Memory B cell (primary cell): Measurements from ENCODE around the gene HMX2.

Source experiments
- ATAC-seq: fragments of 150-1000 bp; cut with Tn5 transposase; 2 replicates; pipeline ENCODE4 v1.10.0; 2021; ENCODE audit warnings: low read depth, mild to moderate bottlenecking, moderate library complexity
- DNase-seq, 2 donors: peaks; one replicate each; pipeline ENCODE4 v3.0.0; 2022; ENCODE audit warnings: low spot score in 2 of 2
- H3K27ac Mint-ChIP-seq: one replicate; pipeline ENCODE4 v1.8.0; 2022; ENCODE audit warnings: mild to moderate bottlenecking, moderate library complexity, mixed read lengths
- H3K27me3 Mint-ChIP-seq: one replicate; pipeline ENCODE4 v1.8.0; 2022; ENCODE audit warnings: mixed read lengths
- H3K36me3 Mint-ChIP-seq: one replicate; pipeline ENCODE4 v1.8.0; 2022; ENCODE audit warnings: mild to moderate bottlenecking, mixed read lengths
- H3K4me1 Mint-ChIP-seq: one replicate; pipeline ENCODE4 v1.8.0; 2022; ENCODE audit warnings: mixed read lengths
- H3K4me3 Mint-ChIP-seq: one replicate; pipeline ENCODE4 v1.8.0; 2022; ENCODE audit warnings: mild to moderate bottlenecking, moderate library complexity, mixed read lengths
- H3K9me3 Mint-ChIP-seq: one replicate; pipeline ENCODE4 v1.8.0; 2022; ENCODE audit warnings: mixed read lengths

HMX2 gene

DNA sequence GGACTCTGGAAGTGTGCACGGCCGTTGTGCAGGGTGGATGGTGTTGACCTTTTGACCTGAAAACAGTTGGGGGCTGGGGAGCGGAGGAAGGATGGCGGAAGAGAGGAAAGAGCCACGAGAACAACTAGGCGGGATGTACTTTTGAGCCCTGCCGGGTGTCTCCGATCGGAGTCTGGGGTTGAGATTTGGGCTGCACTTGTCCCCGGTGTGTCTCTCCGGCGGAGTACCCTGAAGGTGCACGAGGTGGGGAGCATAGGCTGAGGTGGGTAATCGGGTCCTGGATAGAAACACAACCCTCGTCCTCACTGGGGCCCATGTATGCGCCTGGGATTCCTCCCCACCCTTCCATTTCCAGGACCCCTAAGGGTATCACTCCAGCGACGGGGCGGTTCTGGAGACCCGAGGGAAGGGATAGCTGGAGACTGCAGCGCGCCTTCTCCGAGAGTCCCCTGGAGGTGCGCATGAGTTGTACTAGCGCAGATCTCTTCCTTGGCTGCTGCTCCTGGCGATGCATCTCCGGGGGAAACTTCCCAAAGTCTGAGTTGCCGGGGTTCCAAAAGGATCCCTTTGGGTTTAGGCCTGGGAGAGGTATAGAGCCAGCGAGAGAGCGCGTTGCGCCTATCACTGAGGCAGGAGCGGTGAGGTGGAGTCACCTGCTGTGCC lies 4.6 kb upstream of the HMX2 start:
- no peaks in the 10 kb centered on the region for H3K9me3 Mint-ChIP-seq
- H3K36me3 Mint-ChIP-seq: no peaks in the 10 kb centered on the region
- peaks cover 25% of the 10 kb centered on the region for H3K27me3 Mint-ChIP-seq
- peak overlapping the region; percentile 31 for H3K27ac Mint-ChIP-seq
- no peak overlapping the region for H3K4me3 Mint-ChIP-seq
- ATAC-seq (no peak), DNase-seq (no peak)
- peaks cover 5% of the 10 kb centered on the region for H3K4me1 Mint-ChIP-seq

DNA sequence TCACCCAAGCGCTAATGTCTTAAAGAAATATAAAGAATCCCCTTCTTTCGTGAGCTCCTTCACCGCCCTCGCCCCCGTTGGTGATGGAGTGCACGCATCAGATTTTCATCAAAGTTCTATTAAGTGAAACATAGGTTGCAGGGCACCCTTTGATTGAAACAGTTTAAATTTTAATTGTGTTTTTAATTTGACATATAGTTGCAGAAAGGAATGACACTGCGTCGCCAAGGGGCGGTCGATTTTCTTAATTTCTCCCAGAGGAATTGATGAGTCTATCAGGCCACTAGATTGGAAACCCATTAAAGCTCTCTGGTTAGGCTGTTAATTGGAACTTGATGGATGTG lies 4.1 kb upstream of the HMX2 start:
- no peak for DNase-seq
- Mint-ChIP-seq H3K27ac (no peak overlapping the region), H3K27me3 (peaks cover 25% of the 10 kb centered on the region), H3K36me3 (no peaks in the 10 kb centered on the region), H3K9me3 (no peaks in the 10 kb centered on the region), H3K4me3 (no peak overlapping the region), H3K4me1 (peaks cover 6% of the 10 kb centered on the region)
- ATAC-seq: no peak

DNA sequence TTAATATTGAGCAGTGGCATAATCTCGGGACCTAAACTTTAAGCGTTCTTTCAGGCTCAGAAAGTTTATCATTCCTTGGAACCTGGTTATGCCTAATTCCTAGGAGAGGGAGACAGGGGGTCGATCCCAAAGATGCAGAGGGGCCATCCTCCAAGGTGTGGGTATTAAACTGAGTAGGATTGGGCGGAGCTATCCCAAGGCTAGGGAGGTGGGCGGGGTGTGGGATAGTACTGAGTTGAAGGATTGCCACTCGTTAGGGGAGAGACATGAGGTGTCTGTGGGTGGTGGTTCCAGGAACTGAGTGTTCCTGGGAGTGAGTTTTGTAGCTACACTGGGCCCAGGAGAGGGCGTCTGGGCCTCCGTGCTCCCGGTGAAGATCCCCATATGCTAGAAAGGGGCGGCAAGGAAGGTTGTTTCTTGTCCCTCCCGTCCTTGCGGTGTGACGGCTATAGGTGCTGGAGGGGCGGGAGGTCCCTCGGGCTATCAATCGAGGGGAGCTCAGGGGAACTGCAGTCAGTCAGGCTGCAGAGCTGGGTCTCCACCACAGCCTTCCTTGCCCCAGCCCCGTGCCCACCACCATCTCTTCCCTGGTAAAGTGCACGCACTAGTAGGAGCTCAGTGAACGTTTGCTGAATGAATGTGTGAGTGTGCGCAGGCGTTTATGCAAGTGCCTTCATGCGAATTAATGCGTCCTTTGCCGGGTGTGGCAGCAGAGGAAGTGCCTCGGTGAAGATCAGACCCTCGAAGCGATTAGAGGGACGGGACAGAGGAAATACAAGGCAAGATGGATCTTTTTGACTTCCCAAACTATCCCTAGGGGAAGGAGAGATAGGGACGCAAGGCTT lies 3.0 kb upstream of the HMX2 start:
- no peak for ATAC-seq
- peak overlapping the region; percentile 42 for H3K27ac Mint-ChIP-seq
- H3K4me3 Mint-ChIP-seq: no peak overlapping the region
- H3K36me3 Mint-ChIP-seq: peaks cover 3% of the 10 kb centered on the region
- no peaks in the 10 kb centered on the region for H3K9me3 Mint-ChIP-seq
- peak in 1 of 2 donors; percentile 17 for DNase-seq
- peaks cover 11% of the 10 kb centered on the region for H3K4me1 Mint-ChIP-seq
- H3K27me3 Mint-ChIP-seq: peaks cover 30% of the 10 kb centered on the region

DNA sequence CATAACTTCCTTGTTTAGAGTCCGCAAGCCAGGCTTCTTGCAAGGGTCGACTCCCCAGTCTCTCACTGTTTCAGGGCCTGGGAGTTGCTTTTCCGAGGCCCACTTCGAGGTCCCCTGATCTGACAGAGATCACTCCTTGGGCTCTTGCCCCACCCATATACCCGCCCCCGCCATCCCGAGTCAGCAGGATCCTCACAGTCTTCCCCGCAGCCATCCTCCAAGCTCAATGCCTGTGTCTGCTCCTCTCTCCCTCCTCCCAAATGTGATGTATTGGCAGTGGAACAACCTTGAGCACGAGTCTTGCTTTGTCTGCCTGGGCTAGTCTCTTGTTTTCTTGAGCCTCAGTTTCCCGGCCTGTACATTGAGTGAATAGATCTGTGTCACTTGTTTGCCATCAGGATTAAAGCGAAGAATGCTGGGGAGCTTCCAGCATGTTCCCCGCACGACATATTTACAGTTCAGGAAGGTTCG lies 2.4 kb upstream of the HMX2 start:
- no peak overlapping the region for H3K4me3 Mint-ChIP-seq
- peaks cover 32% of the 10 kb centered on the region for H3K27me3 Mint-ChIP-seq
- DNase-seq (no peak), ATAC-seq (no peak)
- no peaks in the 10 kb centered on the region for H3K9me3 Mint-ChIP-seq
- peaks cover 3% of the 10 kb centered on the region for H3K36me3 Mint-ChIP-seq
- H3K4me1 Mint-ChIP-seq: peaks cover 11% of the 10 kb centered on the region
- H3K27ac Mint-ChIP-seq: peak overlapping the region; percentile 42

DNA sequence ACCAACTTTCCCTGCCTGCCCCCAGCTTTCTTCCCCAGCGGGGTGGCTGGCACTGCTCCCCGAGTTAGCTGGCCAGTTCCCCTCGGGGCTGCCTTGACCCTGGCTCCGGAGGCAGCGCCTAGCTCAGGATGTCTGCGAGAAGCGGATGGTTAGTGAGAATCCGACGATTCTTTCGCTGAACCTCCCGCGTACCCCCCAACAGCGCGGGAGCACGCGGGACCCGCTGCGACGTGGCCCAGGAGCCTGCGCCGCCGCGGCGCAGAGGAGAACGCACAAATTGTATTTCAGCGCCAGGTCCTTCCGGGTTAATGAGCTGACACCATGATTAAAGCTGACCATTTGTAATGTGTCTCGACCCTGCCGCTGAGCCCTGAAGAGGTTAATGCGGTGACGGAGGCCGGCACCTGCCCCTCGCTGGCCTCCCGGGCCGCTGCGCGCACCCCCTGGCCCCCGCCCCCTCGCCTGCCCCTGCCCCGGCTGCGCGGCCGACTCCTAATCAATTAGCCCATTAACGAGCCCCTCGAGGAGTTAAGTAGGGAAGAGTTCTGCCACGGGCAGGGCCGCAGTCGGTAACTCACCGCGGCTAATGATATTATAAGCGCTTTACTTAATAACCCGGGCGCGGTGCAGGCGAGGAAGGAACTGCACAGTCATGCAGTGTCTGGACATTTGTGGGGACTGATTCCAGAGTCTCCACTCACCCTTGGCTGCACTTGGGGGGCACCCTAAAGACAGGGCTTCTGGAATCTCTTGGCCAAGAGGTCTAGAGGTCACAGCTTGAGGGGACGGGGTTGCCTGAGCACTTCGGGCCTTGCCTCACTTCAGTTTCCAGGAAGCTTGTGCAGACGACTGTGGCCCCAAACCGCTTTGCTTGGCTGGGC lies 1.7 kb upstream of the HMX2 start:
- no peak overlapping the region for H3K4me3 Mint-ChIP-seq
- H3K36me3 Mint-ChIP-seq: peaks cover 3% of the 10 kb centered on the region
- H3K4me1 Mint-ChIP-seq: peaks cover 11% of the 10 kb centered on the region
- ATAC-seq (no peak), DNase-seq (peak in 1 of 2 donors; percentile 25)
- H3K9me3 Mint-ChIP-seq: no peaks in the 10 kb centered on the region
- H3K27ac Mint-ChIP-seq: peak overlapping the region; percentile 55
- peaks cover 31% of the 10 kb centered on the region for H3K27me3 Mint-ChIP-seq

DNA sequence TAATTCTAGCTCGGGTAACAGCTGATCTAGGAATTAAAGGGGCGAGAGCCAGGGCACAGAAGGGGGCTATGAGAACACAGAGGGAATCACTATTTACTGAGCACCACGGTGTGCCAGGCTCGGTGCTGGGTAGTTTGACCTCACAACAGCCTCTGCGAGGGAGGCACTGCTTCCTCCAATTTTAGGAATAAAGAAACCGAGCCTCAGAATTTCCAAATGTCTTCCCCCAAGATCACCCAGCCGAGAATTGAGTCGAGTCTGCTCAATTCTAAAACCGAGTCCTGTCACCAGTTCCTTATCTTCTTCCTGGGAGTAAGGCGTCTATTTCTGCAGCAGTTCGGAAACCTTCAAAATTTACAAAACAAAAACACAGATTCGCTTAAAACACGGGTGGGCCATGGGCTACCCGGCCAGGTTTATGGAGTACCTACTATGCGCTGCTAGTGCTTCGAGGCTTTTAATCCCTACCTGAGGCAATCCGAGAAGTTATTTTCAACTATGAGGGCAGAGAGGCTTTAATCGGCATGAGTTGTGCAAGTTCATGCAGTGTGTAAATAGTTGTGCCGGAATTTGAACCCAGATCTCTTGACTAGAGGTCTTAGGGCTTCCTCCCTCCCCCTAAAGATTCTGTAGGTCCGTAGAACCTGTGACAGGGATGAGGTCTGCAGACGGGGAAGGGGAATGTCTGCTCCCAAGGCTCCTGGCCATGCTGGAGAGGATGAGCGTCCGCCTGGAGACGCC lies 872 bp upstream of the HMX2 start:
- peaks cover 11% of the 10 kb centered on the region for H3K4me1 Mint-ChIP-seq
- no peak overlapping the region for H3K4me3 Mint-ChIP-seq
- H3K27me3 Mint-ChIP-seq: peaks cover 26% of the 10 kb centered on the region
- no peak for ATAC-seq
- H3K9me3 Mint-ChIP-seq: no peaks in the 10 kb centered on the region
- peaks cover 3% of the 10 kb centered on the region for H3K36me3 Mint-ChIP-seq
- no peak for DNase-seq
- peak overlapping the region; percentile 55 for H3K27ac Mint-ChIP-seq

DNA sequence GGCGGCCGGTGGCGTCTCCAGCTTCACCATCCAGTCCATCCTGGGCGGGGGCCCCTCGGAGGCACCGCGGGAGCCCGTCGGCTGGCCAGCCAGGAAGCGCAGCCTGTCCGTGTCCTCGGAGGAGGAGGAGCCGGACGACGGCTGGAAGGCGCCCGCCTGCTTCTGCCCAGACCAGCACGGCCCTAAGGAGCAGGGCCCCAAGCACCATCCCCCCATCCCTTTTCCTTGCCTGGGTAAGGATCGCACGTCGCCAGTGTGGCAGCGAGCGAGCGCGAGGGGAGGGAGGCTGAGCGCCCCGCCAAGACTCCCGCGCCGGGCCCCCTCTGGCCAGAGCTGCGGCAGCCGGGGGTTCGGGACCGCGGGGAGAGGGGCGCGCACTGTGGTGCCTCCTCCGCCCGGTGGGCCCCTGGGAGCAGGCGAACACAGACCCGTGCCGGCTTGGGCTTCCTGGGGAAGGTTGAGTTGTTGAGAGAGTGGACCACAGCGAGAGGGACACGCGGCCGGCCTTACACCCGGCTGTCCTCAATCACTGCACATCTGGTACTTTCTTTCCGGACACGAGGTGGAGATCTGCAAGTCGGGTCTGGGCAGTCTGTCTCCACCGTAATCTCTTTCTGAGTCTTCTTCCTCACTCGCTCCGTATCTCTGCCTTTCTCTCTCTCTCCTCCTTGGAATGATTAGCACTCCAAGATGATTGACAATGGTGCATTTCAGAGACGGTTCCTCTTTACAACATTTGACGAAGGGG lies 652 bp downstream of the HMX2 start:
- H3K27ac Mint-ChIP-seq: peak overlapping the region; percentile 84
- H3K36me3 Mint-ChIP-seq: peaks cover 3% of the 10 kb centered on the region
- H3K9me3 Mint-ChIP-seq: no peaks in the 10 kb centered on the region
- ATAC-seq (no peak), DNase-seq (peak in 1 of 2 donors; percentile 39)
- H3K4me1 Mint-ChIP-seq: peaks cover 14% of the 10 kb centered on the region
- H3K27me3 Mint-ChIP-seq: peaks cover 24% of the 10 kb centered on the region
- peak overlapping the region; percentile 46 for H3K4me3 Mint-ChIP-seq

DNA sequence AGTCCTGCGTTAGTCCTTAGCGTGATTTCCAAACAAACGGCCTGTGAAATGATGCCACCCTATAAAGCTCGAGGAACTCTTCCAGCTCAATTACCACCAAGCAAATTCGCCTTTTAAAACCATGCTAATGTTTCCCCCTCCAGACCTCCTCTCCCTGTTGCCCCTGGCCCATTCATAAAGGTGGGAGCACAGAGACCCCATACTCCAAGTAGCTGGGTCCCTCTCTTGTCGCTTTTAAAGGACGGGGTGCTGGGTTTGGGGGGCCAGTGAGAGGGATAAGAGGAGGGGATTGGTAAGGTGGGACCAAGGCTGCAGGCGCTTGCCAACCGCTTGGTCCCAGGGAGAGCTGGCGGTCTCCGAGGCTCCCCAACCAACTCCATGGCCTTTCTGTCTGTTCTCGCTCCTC lies 1.2 kb downstream of the HMX2 start:
- peak overlapping the region; percentile 84 for H3K27ac Mint-ChIP-seq
- no peak for ATAC-seq
- H3K36me3 Mint-ChIP-seq: peaks cover 3% of the 10 kb centered on the region
- DNase-seq: no peak
- peaks cover 24% of the 10 kb centered on the region for H3K27me3 Mint-ChIP-seq
- H3K4me3 Mint-ChIP-seq: peak overlapping the region; percentile 46
- peaks cover 17% of the 10 kb centered on the region for H3K4me1 Mint-ChIP-seq
- no peaks in the 10 kb centered on the region for H3K9me3 Mint-ChIP-seq

DNA sequence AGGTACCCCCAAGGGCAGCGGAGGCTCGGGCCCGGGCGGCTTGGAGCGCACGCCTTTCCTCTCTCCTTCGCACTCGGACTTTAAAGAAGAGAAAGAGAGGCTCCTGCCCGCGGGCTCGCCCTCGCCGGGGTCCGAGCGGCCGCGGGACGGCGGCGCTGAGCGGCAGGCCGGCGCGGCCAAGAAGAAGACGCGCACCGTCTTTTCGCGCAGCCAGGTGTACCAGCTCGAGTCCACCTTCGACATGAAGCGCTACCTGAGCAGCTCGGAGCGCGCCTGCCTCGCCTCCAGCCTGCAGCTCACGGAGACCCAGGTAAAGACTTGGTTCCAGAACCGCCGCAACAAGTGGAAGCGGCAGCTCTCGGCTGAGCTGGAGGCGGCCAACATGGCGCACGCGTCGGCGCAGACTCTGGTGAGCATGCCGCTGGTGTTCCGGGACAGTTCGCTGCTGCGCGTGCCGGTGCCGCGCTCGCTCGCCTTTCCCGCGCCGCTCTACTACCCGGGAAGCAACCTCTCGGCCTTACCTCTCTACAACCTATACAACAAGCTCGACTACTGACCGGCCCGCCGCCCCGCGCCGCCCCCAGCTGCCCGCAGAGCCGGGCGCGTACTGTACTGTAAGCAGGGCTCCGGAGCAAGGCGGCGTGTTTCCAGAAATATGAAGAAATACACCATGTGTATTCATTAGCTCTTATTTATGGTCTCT lies 1.8 kb downstream of the HMX2 start:
- Mint-ChIP-seq H3K4me3 (peak overlapping the region; percentile 75), H3K27me3 (peaks cover 22% of the 10 kb centered on the region), H3K9me3 (no peaks in the 10 kb centered on the region), H3K27ac (peak overlapping the region; percentile 84), H3K36me3 (peaks cover 5% of the 10 kb centered on the region), H3K4me1 (peaks cover 17% of the 10 kb centered on the region)
- DNase-seq (peak in 1 of 2 donors; percentile 58), ATAC-seq (no peak)

DNA sequence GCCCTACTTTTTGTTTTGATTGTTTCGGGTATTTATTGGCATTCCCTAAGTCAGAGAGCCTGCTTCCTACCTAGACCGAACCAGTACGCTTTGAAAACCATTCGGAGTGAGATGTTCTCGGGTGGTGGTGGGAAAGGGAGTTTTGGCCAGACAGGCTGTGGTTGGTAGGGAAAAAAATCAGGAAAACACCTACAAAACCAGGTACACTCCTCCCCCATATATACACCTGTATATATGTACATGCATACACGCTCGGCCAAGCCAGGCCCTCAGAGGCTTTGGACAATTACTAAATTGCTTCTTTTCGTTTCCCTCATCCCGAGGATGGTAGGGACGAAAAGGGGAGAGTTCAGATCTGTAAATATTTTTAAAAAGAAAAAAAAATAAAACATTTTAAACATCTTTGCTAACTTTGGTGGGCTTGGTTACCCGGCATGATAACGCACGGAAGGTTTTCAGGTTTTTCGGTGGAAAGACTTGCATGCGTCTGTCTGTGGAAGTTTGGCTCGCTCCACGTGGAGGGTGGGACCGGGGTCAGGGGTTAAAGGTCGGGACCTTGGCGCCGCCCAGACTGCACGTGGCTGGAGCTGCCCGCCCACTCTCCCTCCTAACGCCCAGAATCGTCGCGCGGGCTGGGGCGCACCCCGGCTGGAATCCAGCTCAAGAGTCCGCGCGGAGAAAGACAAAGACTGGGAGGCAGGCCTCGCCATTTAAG lies 2.5 kb downstream of the HMX2 start:
- Mint-ChIP-seq H3K4me1 (peaks cover 19% of the 10 kb centered on the region), H3K27me3 (peaks cover 17% of the 10 kb centered on the region), H3K27ac (no peak overlapping the region), H3K9me3 (no peaks in the 10 kb centered on the region), H3K36me3 (peaks cover 5% of the 10 kb centered on the region), H3K4me3 (peak overlapping the region; percentile 75)
- no peak for DNase-seq
- ATAC-seq: no peak

DNA sequence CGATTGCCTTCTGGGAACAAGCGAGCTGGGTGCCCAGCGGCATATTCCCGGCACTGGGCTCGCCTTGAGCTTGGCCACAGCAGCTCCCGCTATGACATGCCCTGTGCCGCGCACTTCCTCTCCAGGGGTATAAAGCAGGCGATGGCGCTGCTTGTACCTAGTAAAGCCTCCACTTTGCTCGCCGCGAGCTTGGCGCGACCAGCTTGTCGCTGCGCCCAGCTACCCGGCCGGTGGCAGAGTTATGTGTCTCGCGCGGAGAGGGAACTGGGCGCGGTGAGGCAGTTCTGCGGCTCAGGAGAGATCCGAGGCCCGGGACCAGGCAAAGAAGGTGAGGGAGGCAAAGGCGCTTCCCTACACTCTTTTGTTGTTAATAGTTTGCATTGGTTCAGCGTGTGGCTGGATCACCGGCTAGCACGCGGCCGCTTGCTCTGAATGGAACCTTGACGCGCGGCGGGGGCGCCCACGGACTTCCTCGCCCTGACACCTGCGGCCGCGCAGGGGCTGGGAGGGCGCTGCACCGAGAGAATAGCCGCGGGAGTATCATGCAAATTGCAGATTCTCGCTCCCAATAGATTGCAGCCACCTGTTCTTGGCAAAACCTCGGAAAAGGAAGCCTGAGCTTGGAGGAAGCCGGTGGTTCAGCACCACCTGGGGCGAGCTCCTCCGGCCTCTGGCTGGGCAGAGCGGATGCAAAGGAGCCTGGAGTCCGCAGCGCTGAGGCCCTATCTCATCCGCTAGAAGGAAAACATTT lies 3.2 kb downstream of the HMX2 start:
- no peak for ATAC-seq
- Mint-ChIP-seq H3K4me1 (peaks cover 20% of the 10 kb centered on the region), H3K27ac (no peak overlapping the region), H3K36me3 (peaks cover 6% of the 10 kb centered on the region), H3K9me3 (no peaks in the 10 kb centered on the region), H3K27me3 (peaks cover 13% of the 10 kb centered on the region), H3K4me3 (peak overlapping the region; percentile 65)
- peak in 1 of 2 donors; percentile 51 for DNase-seq
